Tibial nerve (tissue), 4 donors: ENCODE measurements around the gene VGLL4. TPM values are rescaled to one million over a fixed set of nuclear protein-coding genes. Genes with fewer than 3 reads are reported as not detected.

Experiments
- DNase-seq, 2 donors: peaks; one replicate each; pipeline ENCODE4 v3.0.0-alpha.2; 2019; ENCODE audit warnings: low spot score in 2 of 2
- H3K27ac ChIP-seq, 4 donors: fragments of 200-600 bp; sonication (generic) in 3 of 4; one replicate each; pipeline ENCODE4 v1.5.1; 2017 to 2019; ENCODE audit warnings: mild to moderate bottlenecking in 1 of 4
- H3K27me3 ChIP-seq, 2 donors: fragments of 200-600 bp; sonication (generic) in 1 of 2; one replicate each; pipeline versions ENCODE4 v1.5.1 to v1.6.0; 2017 to 2019
- H3K36me3 ChIP-seq, 3 donors: fragments of 200-600 bp; sonication (generic); one replicate each; pipeline ENCODE4 v1.5.1; 2018 to 2019
- H3K4me1 ChIP-seq, 4 donors: fragments of 200-600 bp; sonication (generic) in 3 of 4; one replicate each; pipeline ENCODE4 v1.5.1; 2017 to 2019
- H3K4me3 ChIP-seq, 4 donors: fragments of 200-600 bp; sonication (generic) in 3 of 4; one replicate each; pipeline ENCODE4 v1.5.1; 2017 to 2019; ENCODE audit warnings: mild to moderate bottlenecking in 1 of 4, moderate library complexity in 1 of 4
- H3K9me3 ChIP-seq, 4 donors: fragments of 200-600 bp; sonication (generic) in 3 of 4; one replicate each; pipeline ENCODE4 v1.5.1; 2017 to 2019
- CTCF ChIP-seq, 5 experiments: fragments of 200-600 bp in 3 of 5; fragments of 450-650 bp in 2 of 5; sonication (generic) in 3 of 5; IDR thresholded peaks; one replicate each; pipeline ENCODE4 v1.5.1; 2016 to 2019; ENCODE audit warnings: antibody characterized with exemption in 5 of 5, mild to moderate bottlenecking in 3 of 5, moderate library complexity in 2 of 5
- EP300 ChIP-seq, 2 donors: sonication (generic); formaldehyde crosslinking; IDR thresholded peaks; one replicate each; pipeline ENCODE4 v1.6.1; 2017; ENCODE audit warnings: antibody characterized with exemption in 2 of 2, mild to moderate bottlenecking in 1 of 2
- POLR2A ChIP-seq, 2 donors: fragments of 450-650 bp; IDR thresholded peaks; one replicate each; pipeline ENCODE4 v1.6.1; 2017; ENCODE audit warnings: antibody characterized with exemption in 2 of 2, mild to moderate bottlenecking in 2 of 2, moderate library complexity in 2 of 2
- WGBS, 2 donors: methylation state at CpG; one replicate each; pipeline ENCODE4 v1.1.5; 2018; 5-methylcytosine and 5-hydroxymethylcytosine counted together
- total RNA-seq, 4 donors: library from RNA; depleted of rRNA; stranded (reverse); fragments of >200 nt; gene quantifications; one replicate each; pipeline ENCODE4 v1.1.0, GENCODE V29; 2016

VGLL4 gene
- total RNA-seq, 4 donors from 2014 or later = 106 to 205 (median 110) TPM

DNA sequence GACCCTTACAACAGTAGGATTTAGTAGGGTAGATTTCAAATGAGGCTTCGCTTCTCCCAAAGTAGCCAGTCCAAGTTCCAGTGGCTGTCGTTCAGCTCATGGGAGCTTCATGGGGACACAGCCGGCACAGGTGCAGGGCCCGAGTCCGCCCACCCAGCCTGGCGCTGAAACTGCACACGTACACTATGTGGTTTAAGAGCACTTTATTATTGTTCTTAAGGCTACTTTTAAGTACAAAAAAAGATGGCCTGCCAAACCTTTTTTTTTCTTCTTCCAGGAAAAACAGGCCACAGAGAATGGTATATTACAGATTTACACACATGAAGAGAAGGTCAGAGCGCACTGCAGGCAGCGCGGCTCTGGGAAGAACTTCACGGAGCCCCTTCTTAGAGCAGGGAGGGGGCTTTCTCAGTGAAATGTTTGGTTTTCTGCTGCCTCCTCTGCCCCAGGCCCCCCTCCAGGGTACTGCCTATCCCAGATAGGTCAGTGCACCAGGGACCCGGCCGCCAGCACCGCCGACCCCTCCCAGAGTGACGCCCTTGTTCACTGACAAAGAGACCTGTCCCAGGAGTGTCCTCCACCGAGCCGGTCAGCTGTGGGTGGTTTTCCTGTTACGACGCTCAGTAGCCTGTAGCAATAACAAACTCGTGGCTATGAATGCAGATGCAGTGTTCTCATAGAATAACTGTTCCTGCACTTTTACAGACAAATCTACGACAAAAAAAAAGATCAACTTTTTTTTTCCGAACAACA is 87.7 kb downstream of the VGLL4 start:
- H3K27ac ChIP-seq = peak overlapping the region; percentile 47 to 97 (median 70)
- peak in 1 of 2 donors; percentile 11 for DNase-seq
- WGBS, 2 donors = 58 to 66% methylated on average over 23 of the region's 23 CpGs
- no peak overlapping the region for H3K4me3 ChIP-seq
- H3K36me3 ChIP-seq = peaks cover 0 to 40% (median 0%) of the 10 kb centered on the region in 3 donors
- no peak for TF ChIP-seq EP300 (IDR thresholded peaks at IDR 0.05)
- H3K4me1 ChIP-seq = peaks cover 3 to 89% (median 77%) of the 10 kb centered on the region in 4 donors
- no peaks in the 10 kb centered on the region for H3K9me3 ChIP-seq
- H3K27me3 ChIP-seq = no peaks in the 10 kb centered on the region

GRCh38 chr3:11555211-11555782 is 88.4 kb downstream of the VGLL4 start:
- H3K4me1 ChIP-seq = peaks cover 2 to 81% (median 69%) of the 10 kb centered on the region in 4 donors
- H3K27ac ChIP-seq = peak overlapping the region; percentile 47 to 97 (median 70)
- H3K36me3 ChIP-seq = peaks cover 0 to 40% (median 0%) of the 10 kb centered on the region in 3 donors
- no peak overlapping the region for H3K4me3 ChIP-seq
- no peaks in the 10 kb centered on the region for H3K27me3 ChIP-seq
- TF ChIP-seq POLR2A (IDR thresholded peaks at IDR 0.05) = no peak
- no peak for TF ChIP-seq CTCF (IDR thresholded peaks at IDR 0.05)
- no peak for TF ChIP-seq EP300 (IDR thresholded peaks at IDR 0.05)
- 73 to 74% methylated on average over 11 to 13 of the region's 13 CpGs for WGBS, 2 donors
- peak in 1 of 2 donors; percentile 13 for DNase-seq
- no peaks in the 10 kb centered on the region for H3K9me3 ChIP-seq

- H3K4me1 ChIP-seq = peaks cover 0 to 75% (median 63%) of the 10 kb centered on the region in 4 donors
- DNase-seq = peak in 1 of 2 donors; percentile 9
- no peak overlapping the region for H3K4me3 ChIP-seq
- no peaks in the 10 kb centered on the region for H3K9me3 ChIP-seq
- no peaks in the 10 kb centered on the region for H3K27me3 ChIP-seq
- peaks cover 0 to 40% (median 0%) of the 10 kb centered on the region in 3 donors for H3K36me3 ChIP-seq
- TF ChIP-seq EP300 (IDR thresholded peaks at IDR 0.05) (no peak), POLR2A (IDR thresholded peaks at IDR 0.05) (no peak), CTCF (IDR thresholded peaks at IDR 0.05) (no peak)
- 91 to 95% methylated on average over 9 to 12 of the region's 12 CpGs for WGBS, 2 donors
- H3K27ac ChIP-seq = peak overlapping the region; percentile 47 to 97 (median 75)
These were observed 89.0 kb downstream of the VGLL4 start for GRCh38 chr3:11554666-11555065.

GRCh38 chr3:11554236-11554610 is 89.5 kb downstream of the VGLL4 start:
- Histone ChIP-seq H3K9me3 (no peaks in the 10 kb centered on the region), H3K27me3 (no peaks in the 10 kb centered on the region), H3K36me3 (peaks cover 0 to 38% (median 0%) of the 10 kb centered on the region in 3 donors), H3K4me1 (peaks cover 0 to 71% (median 60%) of the 10 kb centered on the region in 4 donors), H3K4me3 (no peak overlapping the region), H3K27ac (peak overlapping the region; percentile 32 to 97 (median 75))
- WGBS, 2 donors = 73 to 94% methylated on average over 2 to 3 of the region's 3 CpGs
- TF ChIP-seq CTCF (IDR thresholded peaks at IDR 0.05) = no peak
- TF ChIP-seq POLR2A (IDR thresholded peaks at IDR 0.05) = no peak
- no peak for TF ChIP-seq EP300 (IDR thresholded peaks at IDR 0.05)
- DNase-seq = no peak

- TF ChIP-seq CTCF (IDR thresholded peaks at IDR 0.05) = no peak
- TF ChIP-seq EP300 (IDR thresholded peaks at IDR 0.05) = peak; percentile 79 to 88
- peak in 1 of 2 donors; percentile 12 for TF ChIP-seq POLR2A (IDR thresholded peaks at IDR 0.05)
- H3K4me3 ChIP-seq = no peak overlapping the region
- WGBS, 2 donors = 41 to 45% methylated on average over 13 to 17 of the region's 17 CpGs
- peaks cover 0 to 65% (median 57%) of the 10 kb centered on the region in 4 donors for H3K4me1 ChIP-seq
- H3K36me3 ChIP-seq = peaks cover 0 to 32% (median 0%) of the 10 kb centered on the region in 3 donors
- peak overlapping the region; percentile 44 to 97 (median 75) for H3K27ac ChIP-seq
- no peaks in the 10 kb centered on the region for H3K9me3 ChIP-seq
- no peaks in the 10 kb centered on the region for H3K27me3 ChIP-seq
- peak; percentile 64 to 68 for DNase-seq
These were observed 90.1 kb downstream of the VGLL4 start for GRCh38 chr3:11553436-11554235.
